Activated B cell treated with CpG ODN at 0.5 μM for 24 hours (primary cell): ENCODE measurements around the gene TRPM6. TPM values are rescaled to one million over a fixed set of nuclear protein-coding genes. Genes with fewer than 3 reads are reported as not detected.

Experiments used
- ATAC-seq: fragments of 200-7000 bp; cut with Tn5 transposase; one replicate; pipeline ENCODE4 v1.10.0; 2021; ENCODE audit warnings: low read depth, mild to moderate bottlenecking, moderate library complexity
- CTCF ChIA-PET: fragments of 350-600 bp; sonication (Branson Sonifier 250); formaldehyde crosslinking; loops from one replicate; lab custom pipeline; 2021; ENCODE audit warnings: antibody characterized with exemption; lab: Charles Lee
- POLR2A ChIA-PET: fragments of 350-600 bp; sonication (Branson Sonifier 250); formaldehyde crosslinking; loops from one replicate; lab custom pipeline; 2021; ENCODE audit warnings: antibody characterized with exemption; lab: Charles Lee
- DNase-seq: peaks from one replicate; pipeline ENCODE4 v3.0.0; 2022
- H3K27ac Mint-ChIP-seq: one replicate; pipeline ENCODE4 v1.8.0; 2020; ENCODE audit warnings: mixed read lengths
- H3K27me3 Mint-ChIP-seq: one replicate; pipeline ENCODE4 v1.8.0; 2021; ENCODE audit warnings: mixed read lengths
- H3K36me3 Mint-ChIP-seq: one replicate; pipeline ENCODE4 v1.8.0; 2021; ENCODE audit warnings: low read depth, mixed read lengths
- H3K4me1 Mint-ChIP-seq: one replicate; pipeline ENCODE4 v1.8.0; 2021; ENCODE audit warnings: mixed read lengths
- H3K4me3 Mint-ChIP-seq: one replicate; pipeline ENCODE4 v1.8.0; 2020; ENCODE audit warnings: mild to moderate bottlenecking, mixed read lengths
- H3K9me3 Mint-ChIP-seq: one replicate; pipeline ENCODE4 v1.8.0; 2020; ENCODE audit warnings: mixed read lengths
- CTCF ChIP-seq: fragments of 200-600 bp; IDR thresholded peaks from one replicate; pipeline ENCODE4 v1.8.0; 2022; ENCODE audit warnings: antibody characterized with exemption, mild to moderate bottlenecking
- intact Hi-C: fragments of 100-400 bp; cut with micrococcal nuclease; formaldehyde crosslinking; loops from one replicate; pipeline ENCODE4 v1.15.1; 2024
- total RNA-seq: library from RNA; stranded (reverse); gene quantifications from 2 replicates; pipeline ENCODE4 v1.2.3, GENCODE V29; 2022

The TRPM6 gene
- total RNA-seq, 1 donor from 2014 or later: not detected

- CTCF ChIA-PET: no interaction called here
- no peaks in the 10 kb centered on the region for H3K4me1 Mint-ChIP-seq
- POLR2A ChIA-PET: no interaction called here
- H3K4me3 Mint-ChIP-seq: no peak overlapping the region
- intact Hi-C loops: no loop called here
- H3K9me3 Mint-ChIP-seq: no peaks in the 10 kb centered on the region
- no peaks in the 10 kb centered on the region for H3K36me3 Mint-ChIP-seq
- DNase-seq: no peak
- TF ChIP-seq CTCF: no peak
- H3K27me3 Mint-ChIP-seq: peaks cover 12% of the 10 kb centered on the region
- H3K27ac Mint-ChIP-seq: no peak overlapping the region
- ATAC-seq: no peak
Measured at GRCh38 chr9:74735761-74736160, 152.0 kb downstream of the TRPM6 start.

- ATAC-seq: no peak
- ChIA-PET CTCF (no interaction called here), POLR2A (no interaction called here)
- intact Hi-C loops: no loop called here
- Mint-ChIP-seq H3K27me3 (peaks cover 9% of the 10 kb centered on the region), H3K4me1 (no peaks in the 10 kb centered on the region), H3K27ac (no peak overlapping the region), H3K9me3 (no peaks in the 10 kb centered on the region), H3K4me3 (no peak overlapping the region), H3K36me3 (no peaks in the 10 kb centered on the region)
- no peak for TF ChIP-seq CTCF
- DNase-seq: no peak
Measured at GRCh38 chr9:74729136-74729695, 158.5 kb downstream of the TRPM6 start.

- DNase-seq (no peak), ATAC-seq (no peak)
- intact Hi-C loops: no loop called here
- no peaks in the 10 kb centered on the region for H3K9me3 Mint-ChIP-seq
- no peak for TF ChIP-seq CTCF
- H3K36me3 Mint-ChIP-seq: no peaks in the 10 kb centered on the region
- ChIA-PET POLR2A (no interaction called here), CTCF (interaction anchor here (0.7 kb wide), 1 partner anchor 16 kb away, joined by 3 read pairs; no protein-coding TSS in a partner anchor)
- H3K4me1 Mint-ChIP-seq: no peaks in the 10 kb centered on the region
- H3K27me3 Mint-ChIP-seq: peaks cover 9% of the 10 kb centered on the region
- H3K4me3 Mint-ChIP-seq: no peak overlapping the region
- H3K27ac Mint-ChIP-seq: no peak overlapping the region
Measured at GRCh38 chr9:74728176-74728575, 159.5 kb downstream of the TRPM6 start.

DNA sequence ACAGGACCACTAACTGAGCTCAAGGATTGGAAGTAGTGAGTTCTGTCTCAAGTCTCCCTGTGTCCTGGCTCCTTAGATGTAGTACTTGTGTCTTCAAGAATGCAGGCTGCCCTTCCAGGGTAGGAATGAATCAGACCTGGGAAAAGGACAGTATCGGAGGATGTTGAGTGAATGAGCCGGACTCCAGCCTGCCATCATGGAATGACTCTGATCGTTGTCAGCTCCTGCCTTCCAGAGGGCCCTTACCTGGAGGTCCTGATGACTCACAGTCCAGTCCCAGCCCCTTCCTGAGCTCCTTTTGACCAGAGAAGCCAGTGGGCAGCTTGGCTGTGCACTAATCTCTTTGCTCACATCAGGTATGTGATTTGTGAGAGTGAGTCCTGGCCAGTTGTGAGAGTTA, 161.1 kb downstream of the TRPM6 start:
- Mint-ChIP-seq H3K36me3 (no peaks in the 10 kb centered on the region), H3K27ac (no peak overlapping the region), H3K4me1 (no peaks in the 10 kb centered on the region), H3K27me3 (peaks cover 11% of the 10 kb centered on the region), H3K9me3 (no peaks in the 10 kb centered on the region), H3K4me3 (no peak overlapping the region)
- intact Hi-C loops: no loop called here
- ChIA-PET CTCF (no interaction called here), POLR2A (no interaction called here)
- DNase-seq (no peak), ATAC-seq (no peak)
- no peak for TF ChIP-seq CTCF

DNA sequence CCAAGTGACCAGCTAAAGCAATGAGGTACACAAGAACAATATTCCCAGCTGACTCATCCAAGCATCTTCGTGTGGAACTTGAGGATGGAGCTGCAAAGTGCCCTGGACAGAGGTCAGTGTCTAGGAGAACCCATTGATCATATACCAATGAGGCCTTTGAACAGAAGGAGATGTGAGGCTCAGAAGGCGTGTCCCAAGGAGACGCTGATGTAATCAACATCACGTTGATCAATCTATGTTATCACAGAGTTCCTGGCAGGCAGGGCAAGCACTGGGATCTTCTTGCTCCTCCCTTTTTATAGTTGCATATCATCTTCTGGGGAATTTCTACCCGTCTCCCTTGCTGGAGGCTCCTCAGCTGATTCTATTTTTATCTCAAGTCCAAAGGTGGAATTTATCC, 163.4 kb downstream of the TRPM6 start:
- no peaks in the 10 kb centered on the region for H3K9me3 Mint-ChIP-seq
- no peak for TF ChIP-seq CTCF
- CTCF ChIA-PET: no interaction called here
- DNase-seq (no peak), ATAC-seq (no peak)
- intact Hi-C loops: no loop called here
- H3K4me1 Mint-ChIP-seq: no peaks in the 10 kb centered on the region
- POLR2A ChIA-PET: no interaction called here
- no peaks in the 10 kb centered on the region for H3K36me3 Mint-ChIP-seq
- peaks cover 17% of the 10 kb centered on the region for H3K27me3 Mint-ChIP-seq
- H3K27ac Mint-ChIP-seq: no peak overlapping the region
- no peak overlapping the region for H3K4me3 Mint-ChIP-seq
